Esophagus muscularis mucosa (tissue), 4 donors: ENCODE results near the gene SENP8. TPM values are rescaled to one million over a fixed set of nuclear protein-coding genes. Genes with fewer than 3 reads are reported as not detected.

Experiments used
- DNase-seq: peaks from one replicate; pipeline ENCODE4 v3.0.0-alpha.2; 2017; ENCODE audit errors: extremely low spot score
- H3K27ac ChIP-seq, 4 donors: fragments of 200-600 bp; sonication (generic); replicated peaks in 1 of 4; 1 replicate in 3 of 4; 2 replicates in 1 of 4; pipeline ENCODE4 v1.5.1; 2016 to 2019; ENCODE audit warnings: mild to moderate bottlenecking in 1 of 4
- H3K27me3 ChIP-seq, 4 donors: fragments of 200-600 bp; sonication (generic); one replicate each; pipeline versions ENCODE4 v1.5.1 to v1.6.0; 2016 to 2019
- H3K36me3 ChIP-seq, 4 donors: fragments of 200-600 bp; sonication (generic); one replicate each; pipeline ENCODE4 v1.5.1; 2016 to 2019
- H3K4me1 ChIP-seq, 4 donors: fragments of 200-600 bp; sonication (generic); one replicate each; pipeline ENCODE4 v1.5.1; 2016 to 2019
- H3K4me3 ChIP-seq, 4 donors: fragments of 200-600 bp; sonication (generic); 1 replicate in 2 of 4; 2 replicates in 2 of 4; pipeline ENCODE4 v1.5.1; 2016 to 2019; ENCODE audit warnings: mild to moderate bottlenecking in 4 of 4, moderate library complexity in 1 of 4
- H3K9me3 ChIP-seq, 4 donors: fragments of 200-600 bp; sonication (generic); 1 replicate in 3 of 4; 2 replicates in 1 of 4; pipeline ENCODE4 v1.5.1; 2016 to 2019
- EP300 ChIP-seq: sonication (generic); formaldehyde crosslinking; IDR thresholded peaks from one replicate; pipeline ENCODE4 v1.6.1; 2017; ENCODE audit warnings: antibody characterized with exemption
- POLR2A ChIP-seq: fragments of 450-650 bp; IDR thresholded peaks from one replicate; pipeline ENCODE4 v1.6.1; 2017; ENCODE audit warnings: antibody characterized with exemption, moderate library complexity, mild to moderate bottlenecking, low read depth
- POLR2AphosphoS5 ChIP-seq, 2 donors: sonication (generic); formaldehyde crosslinking; IDR thresholded peaks; one replicate each; pipeline ENCODE4 v1.6.1; 2017; ENCODE audit warnings: antibody characterized with exemption in 2 of 2
- WGBS: methylation state at CpG from one replicate; pipeline ENCODE4 v1.1.5; 2018; 5-methylcytosine and 5-hydroxymethylcytosine counted together
- intact Hi-C: fragments of 100-400 bp; cut with DNase I; formaldehyde crosslinking; loops from one replicate; pipeline ENCODE4 v1.15.1; 2023
- total RNA-seq, 4 donors: library from RNA; depleted of rRNA; stranded (reverse); fragments of >200 nt; gene quantifications; one replicate each; pipeline versions ENCODE4 v1.1.0 to v1.2.1, GENCODE V29; 2016
- TF ChIP-seq, protein P1 (sequence below), 3 experiments: fragments of 200-600 bp in 2 of 3; fragments of 450-650 bp in 1 of 3; sonication (generic) in 2 of 3; IDR thresholded peaks; one replicate each; pipeline ENCODE4 v1.5.1; 2017 to 2019; ENCODE audit warnings: antibody characterized with exemption in 3 of 3, mild to moderate bottlenecking in 2 of 3, moderate library complexity in 1 of 3

SENP8 gene
- total RNA-seq, 4 donors from 2014 or later, result 1.7 to 2.4 (median 2.0) TPM

DNA sequence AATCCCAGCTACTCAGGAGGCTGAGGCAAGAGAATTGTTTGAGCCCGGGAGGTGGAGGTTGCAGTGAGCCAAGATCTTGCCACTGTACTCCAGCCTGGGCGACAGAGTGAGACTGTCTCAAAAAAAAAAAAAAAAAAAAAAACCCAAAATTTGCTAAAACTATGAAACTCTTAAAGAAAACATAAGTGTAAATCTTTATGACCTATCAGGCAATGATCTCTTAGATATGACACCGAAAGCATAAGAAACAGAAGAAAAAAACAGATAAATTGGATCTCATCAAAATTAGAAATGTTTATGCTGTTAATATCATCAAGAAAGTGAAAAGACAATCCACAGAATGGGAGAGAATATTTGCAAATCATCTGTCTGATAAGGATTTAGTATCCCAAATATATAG is 64.0 kb downstream of the SENP8 start:
- Histone ChIP-seq H3K36me3 (no peaks in the 10 kb centered on the region), H3K9me3 (no peaks in the 10 kb centered on the region), H3K27ac (no peak overlapping the region), H3K4me3 (no peak overlapping the region), H3K27me3 (peaks cover 0 to 41% (median 8%) of the 10 kb centered on the region in 4 donors), H3K4me1 (peaks cover 14 to 32% (median 30%) of the 10 kb centered on the region in 4 donors)
- DNase-seq, result no peak
- no peak for TF ChIP-seq POLR2AphosphoS5 (IDR thresholded peaks at IDR 0.05)
- WGBS, result 88% methylated on average over 3 of the region's 3 CpGs
- intact Hi-C loops, result no loop called here

DNA sequence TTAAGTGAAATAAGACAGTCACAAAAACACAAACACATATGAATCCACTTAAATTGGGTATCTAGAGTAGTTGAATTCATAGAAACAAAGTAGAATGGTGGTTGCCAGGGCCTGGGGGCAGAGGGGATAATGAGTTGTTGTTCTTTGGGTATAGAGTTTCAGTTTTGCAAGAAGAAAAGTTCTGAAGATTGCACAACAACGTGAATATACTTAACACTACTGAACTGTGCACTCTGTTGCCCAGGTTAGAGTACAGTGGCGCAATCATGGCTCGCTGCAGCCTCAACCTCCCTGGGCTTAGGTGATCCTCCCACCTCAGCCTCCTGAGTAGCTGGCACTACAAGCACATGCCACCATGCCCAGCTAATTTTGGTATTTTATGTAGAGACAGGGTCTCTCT is 64.5 kb downstream of the SENP8 start:
- no peaks in the 10 kb centered on the region for H3K36me3 ChIP-seq
- H3K27ac ChIP-seq, result no peak overlapping the region
- no peak for TF ChIP-seq EP300
- TF ChIP-seq, protein P1, sequence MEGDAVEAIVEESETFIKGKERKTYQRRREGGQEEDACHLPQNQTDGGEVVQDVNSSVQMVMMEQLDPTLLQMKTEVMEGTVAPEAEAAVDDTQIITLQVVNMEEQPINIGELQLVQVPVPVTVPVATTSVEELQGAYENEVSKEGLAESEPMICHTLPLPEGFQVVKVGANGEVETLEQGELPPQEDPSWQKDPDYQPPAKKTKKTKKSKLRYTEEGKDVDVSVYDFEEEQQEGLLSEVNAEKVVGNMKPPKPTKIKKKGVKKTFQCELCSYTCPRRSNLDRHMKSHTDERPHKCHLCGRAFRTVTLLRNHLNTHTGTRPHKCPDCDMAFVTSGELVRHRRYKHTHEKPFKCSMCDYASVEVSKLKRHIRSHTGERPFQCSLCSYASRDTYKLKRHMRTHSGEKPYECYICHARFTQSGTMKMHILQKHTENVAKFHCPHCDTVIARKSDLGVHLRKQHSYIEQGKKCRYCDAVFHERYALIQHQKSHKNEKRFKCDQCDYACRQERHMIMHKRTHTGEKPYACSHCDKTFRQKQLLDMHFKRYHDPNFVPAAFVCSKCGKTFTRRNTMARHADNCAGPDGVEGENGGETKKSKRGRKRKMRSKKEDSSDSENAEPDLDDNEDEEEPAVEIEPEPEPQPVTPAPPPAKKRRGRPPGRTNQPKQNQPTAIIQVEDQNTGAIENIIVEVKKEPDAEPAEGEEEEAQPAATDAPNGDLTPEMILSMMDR (IDR thresholded peaks at IDR 0.05), result no peak
- TF ChIP-seq POLR2AphosphoS5 (IDR thresholded peaks at IDR 0.05), result no peak
- TF ChIP-seq POLR2A, result no peak
- no peak overlapping the region for H3K4me3 ChIP-seq
- intact Hi-C loops, result no loop called here
- peaks cover 0 to 39% (median 8%) of the 10 kb centered on the region in 4 donors for H3K27me3 ChIP-seq
- no peaks in the 10 kb centered on the region for H3K9me3 ChIP-seq
- WGBS, result 89% methylated on average over 3 of the region's 3 CpGs
- peaks cover 14 to 32% (median 30%) of the 10 kb centered on the region in 4 donors for H3K4me1 ChIP-seq
- DNase-seq, result no peak

DNA sequence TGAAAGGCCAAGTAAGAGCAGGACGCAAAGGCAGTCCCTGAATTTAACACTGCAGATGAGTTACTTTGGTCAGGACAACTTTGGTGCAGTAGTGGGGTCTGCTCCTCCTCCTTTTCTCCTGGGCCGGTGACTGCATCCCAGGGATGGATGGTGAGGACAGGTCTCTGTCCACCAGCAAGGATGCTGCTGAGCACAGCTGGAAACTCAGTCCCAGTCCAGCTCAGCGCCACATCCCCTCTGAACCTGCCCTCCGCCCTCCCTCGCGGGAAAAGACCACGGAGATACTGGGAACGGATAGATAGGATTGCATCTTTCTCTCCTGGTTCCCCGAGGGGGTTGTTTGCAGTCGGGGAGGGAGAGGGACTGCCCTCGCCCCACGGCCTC is 65.6 kb downstream of the SENP8 start:
- H3K27me3 ChIP-seq, result peaks cover 0 to 41% (median 10%) of the 10 kb centered on the region in 4 donors
- H3K4me3 ChIP-seq, result peak overlapping the region; percentile 39 to 53 (median 40)
- TF ChIP-seq POLR2AphosphoS5 (IDR thresholded peaks at IDR 0.05) (no peak), POLR2A (no peak), EP300 (no peak)
- TF ChIP-seq, protein P1 (IDR thresholded peaks at IDR 0.05), result no peak
- WGBS, result 69% methylated on average over 3 of the region's 12 CpGs
- peaks cover 14 to 32% (median 30%) of the 10 kb centered on the region in 4 donors for H3K4me1 ChIP-seq
- intact Hi-C loops, result no loop called here
- no peaks in the 10 kb centered on the region for H3K36me3 ChIP-seq
- H3K27ac ChIP-seq, result no peak overlapping the region
- no peak for DNase-seq
- no peaks in the 10 kb centered on the region for H3K9me3 ChIP-seq

DNA sequence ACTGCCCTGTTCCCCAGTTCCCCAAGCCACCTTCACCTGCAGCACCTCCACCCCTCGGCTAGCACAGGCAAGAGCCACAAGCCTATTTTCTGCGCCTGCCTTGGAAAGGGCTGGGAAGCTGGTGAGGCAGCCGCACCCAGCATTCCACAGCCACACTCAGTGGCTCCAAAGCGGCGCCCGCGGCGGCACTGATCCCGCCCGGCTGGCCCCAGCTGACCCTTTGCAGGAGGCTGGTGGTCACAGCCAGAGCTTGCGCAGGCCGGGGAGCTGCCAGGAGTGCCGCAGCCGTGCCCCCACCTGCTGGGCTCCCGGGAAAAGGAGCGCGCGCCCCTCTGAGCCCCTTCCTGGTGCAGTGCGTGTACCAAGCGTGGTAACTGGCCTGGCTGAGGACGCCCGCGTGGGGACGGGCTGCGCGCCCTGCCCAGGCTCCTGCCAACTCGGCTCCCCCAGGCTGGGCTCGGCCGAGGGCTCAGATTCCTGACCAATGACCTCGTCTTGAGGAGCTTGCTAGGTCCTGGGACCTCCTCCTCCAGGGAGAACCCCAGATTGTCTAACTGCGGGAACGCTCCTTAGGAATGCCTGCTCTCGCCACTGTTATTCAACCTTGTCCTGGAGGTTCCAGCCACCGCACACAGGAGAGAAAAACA is 66.1 kb downstream of the SENP8 start:
- H3K36me3 ChIP-seq, result no peaks in the 10 kb centered on the region
- no peak for TF ChIP-seq EP300
- TF ChIP-seq POLR2AphosphoS5 (IDR thresholded peaks at IDR 0.05), result no peak
- TF ChIP-seq POLR2A, result no peak
- TF ChIP-seq, protein P1 (IDR thresholded peaks at IDR 0.05), result no peak
- no peak overlapping the region for H3K27ac ChIP-seq
- intact Hi-C loops, result no loop called here
- H3K27me3 ChIP-seq, result peaks cover 0 to 41% (median 10%) of the 10 kb centered on the region in 4 donors
- H3K9me3 ChIP-seq, result no peaks in the 10 kb centered on the region
- no peak for DNase-seq
- peak overlapping the region; percentile 39 to 53 (median 40) for H3K4me3 ChIP-seq
- WGBS, result 14% methylated on average over 12 of the region's 34 CpGs
- H3K4me1 ChIP-seq, result peaks cover 14 to 32% (median 27%) of the 10 kb centered on the region in 4 donors

DNA sequence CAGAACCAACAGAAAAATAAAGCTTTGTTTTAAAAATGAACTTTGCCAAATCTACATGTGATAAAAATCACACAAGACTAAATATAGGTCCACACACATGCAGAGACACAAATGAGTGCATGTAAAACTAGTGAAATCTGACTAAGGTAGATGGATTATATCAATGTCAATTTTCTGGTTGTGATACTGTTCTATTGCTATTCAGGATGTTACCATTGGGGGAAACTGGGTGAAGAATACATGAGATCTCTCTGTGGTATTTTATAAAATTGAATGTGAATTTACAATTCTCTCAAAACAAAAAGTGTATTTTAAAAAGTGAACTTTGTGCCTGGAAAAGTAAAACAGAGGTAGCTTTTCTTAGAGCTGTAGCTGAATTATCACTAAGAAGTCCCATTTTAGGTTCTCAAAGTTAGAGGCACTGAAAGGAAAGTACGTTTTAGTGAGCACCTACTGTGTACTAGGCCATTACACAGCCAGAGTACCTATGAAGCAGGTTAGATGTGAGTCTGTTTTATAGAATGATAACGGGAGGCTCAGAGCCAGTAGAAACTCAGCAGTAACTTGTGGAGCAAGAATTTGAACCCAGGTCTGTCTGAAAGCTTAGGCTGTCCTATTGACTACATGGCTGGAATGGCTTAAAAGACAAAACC is 71.2 kb downstream of the SENP8 start:
- WGBS, result 92% methylated on average over 2 of the region's 2 CpGs
- no peak for TF ChIP-seq POLR2A
- TF ChIP-seq, protein P1 (IDR thresholded peaks at IDR 0.05), result no peak
- no peak for TF ChIP-seq POLR2AphosphoS5 (IDR thresholded peaks at IDR 0.05)
- no peak for TF ChIP-seq EP300

More for the DNA sequence above, 71.2 kb downstream of the SENP8 start:
- Histone ChIP-seq H3K9me3 (no peaks in the 10 kb centered on the region), H3K36me3 (no peaks in the 10 kb centered on the region), H3K27ac (no peak overlapping the region), H3K27me3 (peaks cover 0 to 11% (median 2%) of the 10 kb centered on the region in 4 donors), H3K4me1 (peaks cover 1 to 3% (median 3%) of the 10 kb centered on the region in 4 donors), H3K4me3 (no peak overlapping the region)
- no peak for DNase-seq
- intact Hi-C loops, result no loop called here
